Measurements from ENCODE around the gene HGS.
A peak's percentile ranks its signal among the peaks of the same experiment; 100 is the strongest.
"Not testable (repeated sequence)": the region's sequence is repeated elsewhere in the genome, so short reads cannot be mapped to it uniquely, and the experiment has no call there.

The HGS gene

DNA sequence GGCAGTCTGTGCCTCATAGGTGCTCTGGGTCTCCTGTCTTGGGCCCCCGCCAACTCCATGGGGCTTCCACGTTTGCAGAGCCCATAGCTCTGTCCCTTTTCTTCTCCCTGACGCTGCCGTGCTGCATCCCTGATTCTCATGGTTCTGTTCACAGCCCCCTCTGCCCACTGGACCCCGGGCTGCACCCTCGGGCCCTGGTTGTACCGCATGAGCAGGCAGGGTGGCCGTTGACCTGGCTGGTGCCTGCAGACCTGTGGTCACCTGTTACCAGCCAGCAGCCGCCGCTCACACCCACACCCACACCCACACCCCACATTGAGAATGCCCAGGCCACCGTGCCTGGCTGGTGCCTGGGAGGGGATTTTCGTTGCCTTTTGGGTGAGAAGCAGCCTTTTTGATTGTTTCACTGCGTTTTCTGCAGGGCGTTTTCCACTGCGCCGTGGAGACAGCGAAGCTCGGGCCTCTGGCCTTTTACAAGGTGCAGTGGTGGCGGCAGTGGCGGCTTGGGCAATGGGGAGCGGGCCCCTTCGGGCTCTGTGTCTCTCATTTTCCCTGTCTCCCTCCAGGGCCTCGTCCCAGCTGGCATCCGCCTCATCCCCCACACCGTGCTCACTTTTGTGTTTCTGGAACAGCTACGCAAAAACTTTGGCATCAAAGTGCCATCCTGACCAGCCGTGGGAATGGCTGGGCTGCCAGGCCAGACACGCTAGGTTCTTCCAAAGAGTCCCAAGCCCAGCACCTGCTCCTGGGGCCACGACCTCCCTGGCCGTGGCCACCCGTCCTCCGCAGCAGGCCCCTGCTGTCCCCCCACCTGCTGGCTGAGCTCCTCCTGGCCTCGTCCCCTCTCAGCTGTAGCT lies 35.8 kb downstream of the HGS start:
- no peak for DNase-seq (ENCODE audit: low read depth)

DNA sequence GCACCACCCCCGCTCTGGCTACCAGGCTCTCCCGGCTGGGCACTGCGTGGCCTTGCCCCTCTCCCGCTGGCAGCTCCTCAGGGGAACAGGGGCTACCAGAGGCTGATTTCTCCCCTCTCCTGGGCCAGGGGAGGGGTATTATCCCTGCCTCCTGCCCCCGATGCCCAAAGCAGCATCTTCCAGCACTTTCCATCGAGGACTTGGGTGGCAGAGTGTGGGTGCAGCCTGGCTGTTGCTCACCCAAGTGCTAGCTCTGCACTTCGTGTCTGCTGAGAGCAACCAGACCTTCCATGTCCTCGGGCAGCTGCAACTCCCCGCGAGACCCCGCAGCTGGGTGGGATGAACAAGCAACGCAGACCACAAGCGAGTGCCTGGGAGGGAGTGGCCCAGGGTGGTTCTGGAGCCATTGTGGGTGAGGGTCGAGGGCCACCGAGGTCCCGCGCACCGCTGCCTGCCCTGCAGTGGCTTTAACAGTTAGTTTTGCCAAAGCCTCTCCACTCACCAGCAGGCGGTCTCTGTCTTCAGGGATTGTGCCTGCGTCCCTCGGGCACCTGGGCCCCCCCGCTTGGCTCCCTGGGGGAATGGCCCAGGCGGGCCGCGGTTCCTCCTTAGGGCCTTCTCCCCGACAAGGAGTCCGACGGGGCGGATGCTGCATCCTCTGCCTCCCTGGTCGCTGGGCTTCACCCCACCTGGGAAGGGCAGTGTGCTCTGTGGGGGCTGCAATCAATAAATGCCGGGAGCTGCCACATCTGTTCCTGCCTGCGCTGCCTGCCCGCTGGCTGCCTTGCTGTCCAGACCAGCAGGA lies 36.7 kb downstream of the HGS start:
- DNase-seq (ENCODE audit: low read depth), result no peak

DNA sequence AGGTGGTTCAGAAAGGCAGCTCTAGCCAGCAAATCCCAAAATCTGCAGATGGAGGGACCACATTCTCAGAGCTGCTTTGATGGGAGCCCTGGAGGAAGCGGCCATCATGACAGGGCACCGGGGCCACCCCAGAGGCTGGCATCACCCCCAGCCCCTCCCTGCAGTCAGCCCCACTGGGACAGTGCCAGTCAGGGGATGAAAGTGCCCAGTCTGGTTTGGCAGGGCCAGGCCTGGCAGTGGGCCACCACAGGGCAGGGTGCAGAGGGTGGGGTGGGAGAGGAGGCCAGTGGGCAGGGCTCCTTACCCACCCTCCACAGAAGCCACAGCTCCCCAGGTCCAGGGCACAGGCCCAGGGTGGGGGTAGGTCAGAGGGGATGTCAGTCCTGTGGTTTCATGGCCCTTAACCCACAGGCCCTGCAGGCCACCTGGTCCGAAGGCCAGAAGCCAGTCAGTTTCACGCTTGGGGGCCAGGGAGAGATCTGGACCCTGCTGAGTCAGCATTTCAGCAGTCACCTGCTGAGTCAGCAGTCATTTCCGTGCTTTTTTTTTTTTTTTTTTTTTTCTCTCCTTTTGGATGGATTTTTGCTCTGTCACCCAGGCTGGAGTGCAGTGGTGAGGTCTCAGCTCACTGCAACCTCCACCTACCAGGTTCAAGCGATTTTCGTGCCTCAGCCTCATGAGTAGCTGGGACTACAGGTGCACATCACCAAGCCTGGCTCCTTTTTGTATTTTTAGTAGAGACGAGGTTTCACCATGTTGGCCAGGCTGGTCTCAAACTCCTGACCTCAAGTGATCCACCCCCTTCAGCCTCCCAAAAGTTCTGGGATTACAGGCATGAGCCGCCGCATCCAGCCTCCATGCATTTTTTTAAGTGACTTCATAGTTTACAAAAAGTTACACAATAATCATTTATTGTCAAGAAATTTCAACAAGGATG lies 38.6 kb downstream of the HGS start:
- DNase-seq (ENCODE audit: low read depth), result no peak

DNA sequence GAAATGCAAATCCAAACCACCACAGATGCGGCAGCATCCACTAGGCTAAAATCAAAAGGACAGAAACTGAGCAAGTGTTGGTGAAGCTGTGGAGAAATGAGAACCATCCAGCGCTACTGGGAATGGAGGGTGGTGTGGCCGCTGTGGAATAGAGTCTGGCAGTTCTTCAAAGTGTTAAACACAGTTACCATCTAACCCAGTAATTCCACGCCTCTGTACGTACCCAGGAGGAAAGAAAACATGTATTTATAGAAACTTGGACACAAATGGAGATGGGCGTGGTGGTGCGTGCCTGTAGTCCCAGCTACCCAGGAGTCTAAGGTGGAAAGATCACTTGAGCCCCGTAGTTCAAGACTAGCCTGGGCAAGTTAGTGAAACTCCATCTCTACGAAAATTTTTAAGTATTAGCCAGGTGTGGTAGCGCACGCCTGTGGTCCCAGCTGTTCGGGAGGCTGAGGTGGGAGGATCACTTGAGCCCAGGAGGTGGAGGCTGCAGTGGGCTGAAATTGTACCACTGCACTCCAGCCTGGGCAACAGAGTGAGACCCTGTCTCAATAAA lies 39.9 kb downstream of the HGS start:
- DNase-seq (ENCODE audit: low read depth), result peak; percentile 7

DNA sequence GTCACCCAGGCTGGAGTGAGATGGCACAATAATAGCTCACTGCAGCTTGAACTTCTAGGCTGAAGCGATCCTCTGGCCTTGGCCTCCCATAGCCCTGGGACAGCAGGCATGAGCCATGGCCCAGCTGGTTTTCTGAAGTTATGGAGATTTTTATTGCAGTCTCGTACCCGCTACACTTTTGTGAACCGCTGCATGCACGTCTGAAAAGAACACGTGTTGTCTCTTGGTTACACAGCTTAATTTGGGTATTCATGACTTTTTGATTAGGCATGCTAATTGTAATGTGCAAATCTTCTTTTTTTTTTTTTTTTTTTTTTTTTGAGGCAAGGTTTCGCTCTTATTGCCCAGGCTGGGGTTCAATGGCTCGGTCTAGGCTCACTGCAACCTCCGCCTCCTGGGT lies 41.6 kb downstream of the HGS start:
- DNase-seq (ENCODE audit: low read depth), result no peak

DNA sequence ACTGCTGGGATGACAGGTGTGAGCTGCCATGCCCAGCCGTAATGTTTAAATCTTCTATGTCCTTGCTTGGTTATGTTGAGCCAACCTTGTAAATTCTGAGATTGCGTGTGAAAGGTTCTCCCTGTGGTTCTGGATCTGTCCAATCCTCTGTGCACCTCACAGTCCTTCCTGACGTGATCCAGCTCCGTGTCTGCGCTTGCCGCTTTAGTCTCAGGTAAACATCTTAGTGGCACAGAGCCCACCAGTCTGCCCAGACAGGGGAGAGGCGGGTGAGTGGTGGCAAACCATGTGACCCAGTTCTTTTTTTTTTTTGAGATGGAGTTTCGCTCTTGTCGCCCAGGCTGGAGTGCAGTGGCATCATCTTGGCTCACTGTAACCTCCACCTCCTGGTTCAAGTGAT lies 42.2 kb downstream of the HGS start:
- no peak for DNase-seq (ENCODE audit: low read depth)

DNA sequence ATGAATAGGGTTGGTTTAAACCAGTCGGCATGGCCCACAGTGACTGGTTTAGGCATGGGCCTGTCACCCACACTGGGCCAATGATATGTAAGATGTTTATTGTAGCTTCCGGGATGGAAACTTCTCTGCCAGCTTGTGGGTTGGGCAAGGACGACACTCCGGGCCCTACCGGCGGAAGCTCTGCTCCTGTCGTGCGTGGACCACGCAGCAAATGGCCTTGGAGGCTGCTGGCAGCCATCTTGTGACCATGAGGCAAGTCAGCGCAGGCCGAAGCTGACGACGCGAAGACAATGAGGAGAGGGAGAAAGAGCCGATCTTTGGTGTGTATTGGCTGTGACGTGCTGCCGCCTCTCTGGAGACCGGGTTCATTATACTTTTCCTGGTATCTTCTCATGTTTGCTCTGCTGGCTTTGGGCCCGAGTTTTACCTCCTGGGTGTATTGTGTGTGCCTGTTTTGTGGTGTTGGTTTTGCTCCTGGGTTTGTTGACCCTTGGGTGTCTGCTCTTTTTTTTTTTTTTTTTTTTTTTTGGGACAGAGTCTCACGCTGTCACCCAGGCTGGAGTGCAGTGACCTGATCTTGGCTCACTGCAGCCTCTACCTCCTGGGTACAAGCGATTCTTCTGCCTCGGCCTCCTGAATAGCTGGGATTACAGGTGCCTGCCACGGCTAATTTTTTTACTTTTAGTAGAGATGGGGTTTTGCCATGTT lies 43.7 kb downstream of the HGS start:
- DNase-seq (ENCODE audit: low read depth), result no peak

DNA sequence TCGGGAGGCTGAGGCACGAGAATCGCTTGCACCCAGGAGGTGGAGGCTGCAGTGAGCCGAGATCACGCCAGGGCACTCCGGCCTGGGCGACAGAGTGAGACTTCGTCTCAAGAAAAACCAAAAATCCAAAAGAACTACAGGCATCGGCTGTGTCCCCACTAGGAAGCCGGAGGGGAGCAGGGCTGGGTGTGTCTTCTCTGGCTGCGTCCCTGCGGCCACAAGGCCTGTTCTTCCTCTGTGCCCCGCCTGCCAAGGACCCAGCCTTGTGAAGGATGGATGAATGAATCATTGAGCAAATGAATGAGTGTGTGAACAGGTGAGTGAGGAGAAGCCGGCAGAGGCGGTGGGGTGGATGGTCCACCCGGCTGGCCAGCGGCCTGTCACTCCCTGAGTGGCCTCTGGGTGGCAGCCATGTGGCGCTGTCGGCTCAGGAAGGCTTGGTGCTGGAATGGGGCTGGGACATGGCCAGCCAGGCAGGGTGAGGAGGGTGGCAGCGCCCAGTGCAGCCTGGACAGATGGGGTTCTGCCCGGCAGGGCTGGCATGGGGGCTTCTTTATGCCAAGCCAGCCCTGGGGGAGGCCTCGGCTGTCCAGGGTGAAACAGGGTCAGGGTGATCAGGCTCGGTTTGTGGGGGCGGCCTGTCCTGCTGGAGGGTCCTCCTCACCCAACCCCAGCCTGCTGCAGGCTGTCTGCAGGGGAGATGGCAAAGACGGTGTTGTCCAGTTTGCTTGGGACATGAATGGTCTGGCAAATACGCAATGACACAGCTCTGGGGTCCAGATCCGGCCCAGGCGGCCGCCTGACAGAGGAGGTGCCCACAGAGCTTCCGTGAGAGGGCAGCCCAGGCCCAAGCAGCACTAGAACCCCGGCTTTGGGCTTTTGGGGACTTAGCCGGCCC lies 49.9 kb downstream of the HGS start:
- peak; percentile 78 for DNase-seq (ENCODE audit: low read depth)

DNA sequence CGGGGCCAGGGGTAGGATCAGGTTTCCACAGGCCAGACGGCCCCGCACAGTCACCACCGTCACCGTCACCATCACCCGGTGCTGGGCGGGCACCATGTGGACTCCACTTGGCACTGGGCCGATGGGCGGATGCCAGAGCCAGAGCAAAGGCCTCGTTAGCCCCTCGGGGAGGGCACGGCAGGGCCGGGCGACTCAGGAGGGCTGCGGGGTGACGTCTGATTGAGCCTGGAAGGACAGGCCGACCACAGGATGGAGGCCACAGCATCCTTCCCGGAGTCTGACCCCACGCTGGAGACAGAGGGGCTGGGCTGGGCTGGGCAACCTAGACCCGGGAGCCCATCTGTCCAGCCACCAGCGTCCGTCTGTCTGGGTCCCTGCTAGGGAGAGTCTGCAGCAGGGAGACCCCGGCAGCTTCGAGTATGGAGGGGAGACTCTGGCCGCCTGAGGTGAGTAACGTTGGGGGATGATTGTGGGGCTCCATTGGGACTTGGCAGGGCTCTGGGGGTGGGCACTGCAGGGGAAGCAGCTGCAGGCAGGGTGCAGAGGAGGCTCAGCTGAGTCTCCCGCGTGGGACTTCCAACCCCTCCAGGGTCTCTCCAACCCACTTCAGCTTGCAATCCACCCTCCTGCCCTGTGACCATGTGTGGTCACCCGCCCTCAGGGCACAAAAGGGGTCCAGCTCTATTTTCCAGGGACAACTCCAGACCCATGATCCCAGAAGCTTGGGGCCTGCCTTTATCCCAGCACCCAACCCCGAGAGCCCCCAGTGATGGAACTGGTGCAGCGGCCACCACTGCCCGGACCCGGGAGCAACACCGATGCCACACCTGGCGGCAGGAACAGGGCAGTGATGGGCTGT lies 50.8 kb downstream of the HGS start:
- DNase-seq (ENCODE audit: low read depth), result no peak

DNA sequence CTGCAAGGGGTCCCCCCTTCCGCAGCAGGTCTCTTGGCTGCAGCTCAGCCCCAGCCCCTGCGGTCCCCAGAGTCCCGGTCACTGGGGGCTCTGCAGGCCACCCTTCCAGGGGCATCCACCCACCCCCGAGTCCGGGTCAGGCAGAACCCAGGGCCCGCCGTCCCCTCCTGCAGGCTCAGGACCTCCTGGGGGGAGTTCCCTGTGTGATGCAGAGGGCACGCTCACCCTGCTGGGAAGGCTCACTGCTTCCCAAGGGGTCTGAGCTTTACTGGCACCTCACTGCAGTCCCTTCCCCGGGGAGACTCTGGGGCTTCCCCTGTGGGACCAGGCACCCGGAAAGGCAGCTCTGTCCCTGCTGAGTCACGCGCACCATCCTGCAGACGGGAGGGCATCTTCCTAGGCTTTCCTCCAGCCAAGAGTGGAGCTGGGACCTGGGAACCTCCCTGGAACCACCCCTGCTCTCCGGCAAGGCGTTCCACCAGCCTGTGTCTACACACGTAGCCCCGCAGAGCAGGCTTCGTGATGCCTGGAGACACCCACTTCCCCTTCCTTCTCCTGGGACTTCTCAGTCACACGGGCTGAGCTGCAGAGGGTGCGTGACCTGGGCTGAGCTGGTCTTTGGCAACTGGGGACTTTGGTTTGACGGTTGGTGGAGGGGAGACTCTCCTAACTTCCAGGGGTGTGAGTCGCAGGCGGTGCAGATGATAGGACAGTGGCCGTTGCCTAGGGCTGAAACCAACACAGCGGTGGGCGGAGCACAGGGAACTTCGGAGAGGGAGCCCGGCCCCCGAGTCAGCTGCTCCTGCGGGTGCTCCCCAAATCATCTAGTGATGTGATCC lies 51.7 kb downstream of the HGS start:
- peak; percentile 50 for DNase-seq (ENCODE audit: low read depth)

DNA sequence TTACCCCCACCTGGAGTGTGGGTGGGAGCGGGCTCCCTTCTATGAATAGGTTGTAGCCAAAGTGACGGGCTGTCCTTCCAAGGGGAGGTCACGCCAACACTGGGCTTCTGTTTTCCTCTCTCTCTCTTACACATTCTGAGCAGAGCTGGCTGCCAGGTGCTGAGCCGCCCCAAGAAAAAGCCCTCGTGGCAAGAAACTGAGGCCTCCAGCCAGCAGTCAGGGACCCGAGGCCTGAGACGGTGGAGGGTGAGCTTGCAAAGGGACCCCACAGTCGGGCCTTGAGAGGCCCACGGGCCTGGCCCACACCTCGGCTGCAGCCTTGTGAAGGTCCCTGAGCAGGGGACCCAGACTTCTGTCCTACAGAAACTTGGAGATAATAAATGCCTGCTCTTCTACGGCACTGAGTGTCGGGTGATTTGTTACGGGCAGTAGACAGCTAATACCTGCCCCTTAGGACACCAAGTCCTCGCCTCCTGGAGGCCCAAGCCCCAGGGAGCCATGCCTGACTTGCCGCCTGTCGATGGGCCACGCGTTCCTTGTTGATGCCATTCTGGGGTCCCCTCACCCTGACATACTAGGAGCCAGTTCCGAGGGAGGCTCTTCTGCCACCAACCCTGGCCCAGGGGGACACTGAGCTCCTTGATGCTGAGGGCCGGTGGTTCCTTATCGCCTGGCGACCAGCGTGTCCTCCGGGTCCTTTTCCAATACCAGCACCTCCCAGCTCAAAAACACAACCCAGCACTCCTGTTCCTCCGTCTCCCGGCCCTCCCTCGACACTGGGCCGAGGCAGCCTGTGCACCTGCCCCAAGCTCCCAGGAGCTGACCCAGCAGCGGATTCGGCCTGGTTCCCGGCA lies 54.4 kb downstream of the HGS start:
- no peak for DNase-seq (ENCODE audit: low read depth)

DNA sequence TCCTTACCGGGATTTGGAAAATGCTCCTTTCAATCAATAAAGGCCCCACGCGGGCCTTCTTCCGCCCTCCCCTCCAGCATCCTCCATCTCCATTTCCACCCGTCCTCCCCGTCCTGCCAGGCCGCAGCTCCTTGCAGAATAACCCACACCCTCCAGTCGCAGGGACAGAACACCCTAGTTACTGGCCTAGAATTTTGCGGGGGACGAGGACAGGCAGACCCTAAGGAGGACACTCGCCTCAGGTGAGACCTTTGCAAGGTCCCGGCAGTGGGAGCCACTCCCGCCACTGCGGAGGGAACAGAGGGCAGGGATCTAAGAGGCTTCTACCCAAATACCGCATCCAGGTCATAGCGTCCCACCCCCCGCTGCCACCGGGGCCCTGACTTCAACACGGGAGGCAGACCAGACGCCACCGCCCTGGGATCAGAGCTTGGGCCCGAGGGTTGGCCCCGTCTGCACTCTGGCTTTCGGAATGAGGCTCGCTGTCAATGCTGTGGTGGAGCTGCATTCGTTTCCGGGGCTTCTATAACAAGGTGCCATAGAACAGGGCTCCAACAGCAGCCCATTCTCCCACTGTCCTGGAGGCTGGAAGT lies 55.1 kb downstream of the HGS start:
- no peak for DNase-seq (ENCODE audit: low read depth)

DNA sequence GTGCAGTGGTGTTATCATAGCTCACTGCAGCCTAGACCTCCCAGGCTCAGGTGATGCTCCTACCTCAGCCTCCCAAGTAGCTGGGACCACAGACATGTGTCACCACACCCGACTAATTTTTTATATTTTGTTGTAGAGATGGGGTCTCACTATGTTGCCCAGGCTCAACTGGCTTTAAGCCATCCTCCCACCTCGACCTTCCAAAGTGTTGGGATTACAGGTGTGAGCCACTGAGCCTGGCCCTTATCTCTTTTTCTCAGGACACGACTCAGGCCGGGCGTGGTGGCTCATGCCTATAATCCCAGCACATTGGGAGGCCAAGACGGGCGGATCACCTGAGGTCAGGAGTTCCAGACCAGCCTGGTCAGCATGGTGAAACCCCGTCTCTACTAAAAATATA lies 55.8 kb downstream of the HGS start:
- DNase-seq (ENCODE audit: low read depth), result not testable (repeated sequence)

DNA sequence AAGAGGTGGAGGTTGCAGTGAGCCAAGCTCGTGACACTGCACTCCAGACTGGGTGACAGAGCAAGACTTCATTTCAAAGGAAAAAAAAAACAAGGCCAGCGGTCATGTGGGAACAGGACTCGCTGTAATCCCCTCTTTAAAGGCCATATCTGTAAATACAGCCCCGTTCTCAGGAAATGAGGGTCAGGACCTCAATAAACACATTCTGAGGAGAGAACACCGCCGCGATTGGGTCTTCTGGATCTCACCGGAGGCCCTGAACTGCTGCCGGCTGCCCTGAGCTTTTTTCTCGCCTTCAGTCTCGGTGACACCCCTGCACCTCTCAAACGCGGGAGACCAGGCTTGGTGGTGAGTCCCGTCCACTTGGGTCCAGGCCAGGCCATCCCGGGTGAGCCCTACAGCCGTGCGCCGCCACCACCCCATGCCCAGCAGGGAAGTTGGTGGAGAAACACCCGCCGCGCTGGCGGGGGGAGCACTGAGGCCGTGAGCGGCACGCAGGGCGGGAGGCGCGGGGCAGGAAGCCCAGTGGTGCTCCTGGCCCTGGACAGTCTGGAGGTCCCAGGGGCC lies 56.7 kb downstream of the HGS start:
- no peak for DNase-seq (ENCODE audit: low read depth)

DNA sequence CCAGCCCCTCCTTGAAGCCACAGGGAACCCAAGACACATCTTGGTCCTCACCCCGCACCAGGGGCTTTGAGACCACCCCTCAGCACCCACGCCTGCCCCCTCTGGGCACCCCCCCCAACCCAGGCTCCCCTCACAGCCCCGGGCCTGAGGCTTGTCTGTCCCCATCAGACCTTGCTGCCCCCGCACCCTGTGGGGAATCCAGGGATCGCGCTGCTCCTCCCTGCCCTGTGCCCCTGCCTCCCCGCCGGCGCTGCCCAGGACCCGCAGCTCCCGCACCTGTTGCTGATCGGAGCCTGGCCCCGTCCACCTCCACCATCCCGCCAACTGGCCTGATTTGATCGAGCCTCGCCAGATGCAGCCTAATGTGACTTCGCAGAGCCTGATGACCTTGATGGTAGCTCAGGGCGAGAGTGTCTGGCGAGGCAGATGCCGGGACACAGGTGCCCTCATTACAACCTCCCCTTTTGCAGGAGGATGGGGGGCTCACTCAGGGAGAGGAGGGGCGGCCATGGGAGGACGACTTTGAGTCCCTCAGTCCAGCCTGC lies 57.3 kb downstream of the HGS start:
- no peak for DNase-seq (ENCODE audit: low read depth)
